ENCODE measurements around the gene KCND2. TPM values are rescaled to one million over a fixed set of nuclear protein-coding genes. Genes with fewer than 3 reads are reported as not detected.

Gene KCND2
- total RNA-seq, 1 experiment from 2014 or later, result 0.72 TPM

- Histone ChIP-seq H3K4me2 (no peak overlapping the region), H3K4me3 (no peak overlapping the region), H3K79me2 (ENCODE audit: low read depth) (no peaks in the 10 kb centered on the region), H3K9me2 (ENCODE audit: insufficient read depth) (0 out of 2 replicates have a peak, but pooled peaks cover 1% of the 10 kb centered on the region), H3K27ac (no peak overlapping the region), H3K36me3 (ENCODE audit: low read depth) (no peaks in the 10 kb centered on the region), H3K27me3 (ENCODE audit: insufficient read depth, low read depth) (no peaks in the 10 kb centered on the region), H2AFZ (no peak overlapping the region), H3K9me3 (ENCODE audit: insufficient read depth, low read depth) (no peaks in the 10 kb centered on the region), H3F3A (ENCODE audit: insufficient read depth, low read depth) (no peaks in the 10 kb centered on the region), H4K20me1 (ENCODE audit: insufficient read depth) (no peaks in the 10 kb centered on the region), H3K4me1 (replicated peaks; ENCODE audit: insufficient read depth) (no peaks in the 10 kb centered on the region)
- no peak for DNase-seq
- intact Hi-C loops (cut with micrococcal nuclease; ENCODE audit: unreplicated experiment), result no loop called here
- no TSS peak for BruUV-seq (replicated peaks)
- CTCF ChIA-PET, result no interaction called here
- no peak for TF ChIP-seq EZH2 (IDR thresholded peaks at IDR 0.05; ENCODE audit: low read depth)
- TF ChIP-seq CTCF (conservative IDR thresholded peaks at IDR 0.05), result no peak
- POLR2A ChIA-PET (ENCODE audit: unreplicated experiment), result no interaction called here
These were observed 30.1 kb downstream of the KCND2 start for GRCh38 chr7:120303105-120303504.

GRCh38 chr7:120304674-120305073 is 31.7 kb downstream of the KCND2 start:
- no peak overlapping the region for H3K4me3 ChIP-seq
- BruUV-seq (replicated peaks), result no TSS peak
- H3K36me3 ChIP-seq (ENCODE audit: low read depth), result no peaks in the 10 kb centered on the region
- TF ChIP-seq EZH2 (IDR thresholded peaks at IDR 0.05; ENCODE audit: low read depth), result no peak
- no peak for TF ChIP-seq CTCF (conservative IDR thresholded peaks at IDR 0.05)
- H3K4me2 ChIP-seq, result no peak overlapping the region
- H3K79me2 ChIP-seq (ENCODE audit: low read depth), result no peaks in the 10 kb centered on the region
- H4K20me1 ChIP-seq (ENCODE audit: insufficient read depth), result no peaks in the 10 kb centered on the region
- no peaks in the 10 kb centered on the region; the same call in 1 of the 2 replicates for H3K9me2 ChIP-seq (ENCODE audit: insufficient read depth)
- H3F3A ChIP-seq (ENCODE audit: insufficient read depth, low read depth), result no peaks in the 10 kb centered on the region
- intact Hi-C loops (cut with micrococcal nuclease; ENCODE audit: unreplicated experiment), result loop anchor here (1.0 kb wide), 1 partner anchor 8 kb away; no protein-coding TSS in a partner anchor
- DNase-seq, result no peak
- CTCF ChIA-PET, result no interaction called here
- H3K9me3 ChIP-seq (ENCODE audit: insufficient read depth, low read depth), result no peaks in the 10 kb centered on the region
- H3K4me1 ChIP-seq (replicated peaks; ENCODE audit: insufficient read depth), result no peaks in the 10 kb centered on the region
- POLR2A ChIA-PET (ENCODE audit: unreplicated experiment), result no interaction called here
- H3K27ac ChIP-seq, result no peak overlapping the region
- H2AFZ ChIP-seq, result peak overlapping the region; percentile 12; the same call in 1 of the 2 replicates
- H3K27me3 ChIP-seq (ENCODE audit: insufficient read depth, low read depth), result no peaks in the 10 kb centered on the region

GRCh38 chr7:120307991-120308545 is 35.1 kb downstream of the KCND2 start:
- H3K79me2 ChIP-seq (ENCODE audit: low read depth), result no peaks in the 10 kb centered on the region
- no peaks in the 10 kb centered on the region for H3K9me3 ChIP-seq (ENCODE audit: insufficient read depth, low read depth)
- no peak overlapping the region for H3K27ac ChIP-seq
- no peak overlapping the region for H2AFZ ChIP-seq
- no TSS peak for BruUV-seq (replicated peaks)
- CTCF ChIA-PET, result no interaction called here
- no peak for DNase-seq
- no peak overlapping the region for H3K4me3 ChIP-seq
- intact Hi-C loops (cut with micrococcal nuclease; ENCODE audit: unreplicated experiment), result no loop called here
- no peak overlapping the region for H3K4me2 ChIP-seq
- POLR2A ChIA-PET (ENCODE audit: unreplicated experiment), result no interaction called here
- H4K20me1 ChIP-seq (ENCODE audit: insufficient read depth), result no peaks in the 10 kb centered on the region
- no peaks in the 10 kb centered on the region for H3K4me1 ChIP-seq (replicated peaks; ENCODE audit: insufficient read depth)
- no peaks in the 10 kb centered on the region for H3K36me3 ChIP-seq (ENCODE audit: low read depth)
- H3K9me2 ChIP-seq (ENCODE audit: insufficient read depth), result no peaks in the 10 kb centered on the region; the same call in 1 of the 2 replicates
- H3K27me3 ChIP-seq (ENCODE audit: insufficient read depth, low read depth), result no peaks in the 10 kb centered on the region
- no peaks in the 10 kb centered on the region for H3F3A ChIP-seq (ENCODE audit: insufficient read depth, low read depth)
- no peak for TF ChIP-seq CTCF (conservative IDR thresholded peaks at IDR 0.05)
- no peak for TF ChIP-seq EZH2 (IDR thresholded peaks at IDR 0.05; ENCODE audit: low read depth)
